ENCODE data around the gene IPO9.
"Not testable (repeated sequence)": the region's sequence is repeated elsewhere in the genome, so short reads cannot be mapped to it uniquely, and the experiment has no call there.

IPO9 gene

DNA sequence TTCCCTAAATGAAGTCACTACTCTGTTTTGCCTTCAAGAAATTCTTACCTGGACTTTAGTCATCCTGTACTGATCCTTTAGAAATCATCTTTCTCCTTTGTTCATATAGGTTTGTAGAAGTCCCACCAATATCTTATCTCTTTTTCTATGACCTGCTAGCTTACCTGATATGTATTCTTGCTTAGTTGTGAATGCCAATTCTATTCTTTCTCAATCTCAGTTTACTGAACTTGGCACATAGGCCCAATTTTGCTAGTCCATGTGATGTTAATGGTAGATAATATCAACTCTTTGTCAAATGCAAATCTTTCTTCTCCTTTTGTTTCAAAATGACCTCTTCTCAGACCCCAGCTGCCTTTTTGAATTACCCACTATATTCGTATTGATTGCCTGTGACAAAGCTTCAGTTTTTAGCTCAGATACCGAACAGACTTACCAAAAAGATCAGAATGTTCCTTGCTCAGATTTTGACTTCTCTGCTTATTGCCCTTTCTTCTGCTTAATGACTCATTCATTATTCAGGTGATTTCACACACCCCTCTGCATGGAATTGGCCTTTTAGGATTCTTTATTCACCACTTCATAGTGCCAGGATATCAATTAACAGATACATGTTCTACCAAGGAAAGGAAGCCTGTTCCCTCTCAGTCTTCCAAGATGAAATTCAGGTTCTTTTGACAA lies 20.6 kb downstream of the IPO9 start:
- DNase-seq: no peak

DNA sequence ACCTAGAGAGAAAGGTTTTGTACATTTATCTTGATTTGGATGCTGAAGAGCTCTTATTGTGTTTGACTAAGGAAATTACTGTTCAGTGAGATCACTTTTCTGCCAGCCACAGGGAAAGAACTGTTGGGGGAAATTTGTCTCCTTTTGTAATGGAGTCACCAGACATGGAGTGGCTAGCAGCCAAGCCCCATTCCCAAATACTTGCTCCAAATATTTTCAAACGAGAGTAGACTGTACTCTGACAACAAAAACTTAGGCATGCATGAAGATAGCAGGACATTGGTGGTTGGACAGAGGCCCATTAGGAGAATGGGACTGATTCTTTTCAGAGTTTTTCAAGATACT lies 21.1 kb downstream of the IPO9 start:
- no peak for DNase-seq

DNA sequence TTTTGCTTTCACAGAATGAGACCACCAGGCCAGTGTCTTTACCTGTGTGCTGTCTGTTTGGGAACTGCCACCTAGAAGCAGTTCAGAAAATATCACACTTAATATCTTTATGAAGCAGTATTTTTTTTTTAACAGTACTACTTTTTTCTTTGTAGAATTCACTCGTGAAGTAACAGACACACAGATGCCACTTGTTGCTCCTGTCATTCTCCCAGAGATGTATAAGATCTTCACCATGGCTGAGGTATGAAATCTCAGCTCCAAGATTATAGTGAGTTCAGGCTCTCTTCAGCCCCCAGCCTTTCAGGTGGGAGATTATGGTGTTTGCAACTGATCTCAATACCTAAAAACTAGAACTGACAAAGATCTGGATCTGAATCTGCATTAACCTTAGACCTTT lies 23.0 kb downstream of the IPO9 start:
- DNase-seq: no peak

GRCh38 chr1:201856722-201857121 lies 27.8 kb downstream of the IPO9 start:
- DNase-seq: not testable (repeated sequence)

DNA sequence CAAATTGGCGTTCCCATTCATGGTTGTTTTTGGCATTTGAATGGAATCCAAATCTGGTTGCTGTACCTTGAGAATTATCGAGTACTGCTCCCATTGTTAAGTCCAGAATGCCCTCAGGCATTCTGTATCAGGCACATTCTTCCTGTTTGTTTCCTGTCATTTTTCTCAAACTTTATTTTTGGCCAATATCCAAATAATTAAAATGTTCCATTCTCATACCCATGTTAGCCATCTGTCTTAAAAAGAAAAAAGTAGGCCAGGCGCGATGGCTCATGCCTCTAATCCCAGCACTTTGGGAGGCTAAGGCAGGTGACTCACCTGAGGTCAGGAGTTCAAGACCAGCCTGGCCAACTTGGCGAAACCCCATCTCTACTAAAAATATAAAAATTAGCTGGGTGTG lies 30.5 kb downstream of the IPO9 start:
- DNase-seq: no peak

DNA sequence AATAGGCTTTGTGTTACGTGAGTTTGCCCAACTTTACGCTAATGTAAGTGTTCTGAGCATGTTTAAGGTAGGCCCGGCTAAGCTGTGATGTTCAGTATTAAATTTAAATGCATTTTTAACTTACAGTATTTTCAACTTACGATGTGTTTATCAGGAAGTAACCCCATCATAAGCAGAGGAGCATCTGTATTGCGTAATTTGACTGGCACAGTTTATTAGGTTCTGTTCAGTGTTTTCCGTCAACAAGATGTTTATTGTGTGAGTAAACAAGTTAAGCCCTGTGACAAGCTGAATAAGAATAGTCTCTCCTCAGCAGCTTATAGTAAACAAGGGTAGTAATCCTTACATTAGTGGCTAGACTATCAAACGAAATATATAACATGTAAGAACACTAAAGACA lies 32.5 kb downstream of the IPO9 start:
- no peak for DNase-seq

DNA sequence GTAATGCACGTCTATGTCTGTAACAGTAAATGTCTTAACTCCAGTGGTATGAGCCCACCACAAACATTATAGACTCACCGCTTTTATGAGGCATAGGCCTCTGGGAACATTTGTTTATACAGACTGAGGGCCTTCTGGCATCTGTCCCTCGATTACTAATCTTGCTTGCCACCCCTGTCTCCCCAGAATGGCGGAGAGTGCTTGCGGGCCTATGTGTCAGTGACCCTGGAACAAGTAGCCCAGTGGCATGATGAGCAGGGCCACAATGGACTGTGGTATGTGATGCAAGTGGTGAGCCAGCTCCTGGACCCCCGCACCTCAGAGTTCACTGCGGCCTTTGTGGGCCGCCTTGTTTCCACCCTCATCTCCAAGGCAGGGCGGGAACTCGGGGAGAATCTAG lies 41.4 kb downstream of the IPO9 start:
- no peak for DNase-seq

- no peak for DNase-seq
These were observed 45.7 kb downstream of the IPO9 start for GRCh38 chr1:201874672-201875071.

DNA sequence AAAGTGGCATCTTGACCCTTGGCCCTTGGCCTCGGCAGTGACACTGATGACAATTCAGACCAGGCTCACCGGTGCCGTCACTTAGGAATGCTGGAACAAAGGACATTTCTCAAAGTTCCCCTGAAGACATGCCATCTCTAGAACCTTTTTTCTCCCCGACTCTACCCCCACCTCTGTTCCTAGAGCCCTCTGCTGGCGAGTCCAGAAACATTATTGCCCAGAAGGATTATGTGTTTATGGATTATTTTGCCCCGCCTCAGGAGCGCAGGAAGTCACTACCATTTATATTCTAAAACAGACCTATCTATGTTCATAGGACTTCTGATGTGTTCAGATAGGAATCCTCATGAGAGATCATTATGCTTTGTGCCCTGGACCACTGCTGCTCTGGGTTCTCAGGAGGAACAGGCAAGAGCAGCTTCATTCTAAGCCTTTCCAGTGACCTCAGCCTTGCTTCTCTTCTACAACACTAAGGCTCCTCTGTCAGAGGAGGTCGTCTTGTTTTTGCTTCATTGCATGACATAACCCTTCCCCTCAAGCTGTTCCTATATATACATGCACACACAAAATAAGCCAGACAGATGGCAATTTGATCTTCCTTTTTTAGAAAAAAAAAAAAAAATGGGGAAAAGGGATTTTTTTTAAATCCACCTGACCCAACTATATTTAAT lies 47.3 kb downstream of the IPO9 start:
- no peak for DNase-seq

DNA sequence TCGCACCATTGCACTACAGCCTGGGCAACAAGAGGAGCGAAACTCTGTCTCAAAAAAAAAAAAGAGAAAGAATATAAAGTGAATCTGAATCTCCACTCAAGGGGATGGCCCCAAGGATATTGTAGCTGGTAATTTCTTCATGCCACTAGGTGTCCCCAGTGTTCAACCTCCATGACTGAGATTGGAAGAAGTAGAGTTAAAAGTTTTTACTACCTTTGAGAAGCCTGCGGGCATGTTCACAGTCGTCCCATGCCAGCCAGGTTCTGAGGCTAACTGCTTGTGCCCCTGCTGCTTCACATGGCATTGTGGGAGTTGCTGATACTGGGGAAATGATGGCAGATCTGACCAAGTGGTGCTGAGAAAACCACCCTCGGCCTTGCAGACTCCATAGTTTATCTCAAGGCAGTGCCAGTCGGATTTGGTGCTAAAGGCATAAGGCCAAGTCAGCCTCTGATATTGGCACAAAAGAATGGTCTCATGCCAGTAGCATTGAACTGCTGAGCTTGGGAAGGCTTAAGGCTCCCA lies 49.0 kb downstream of the IPO9 start:
- no peak for DNase-seq

DNA sequence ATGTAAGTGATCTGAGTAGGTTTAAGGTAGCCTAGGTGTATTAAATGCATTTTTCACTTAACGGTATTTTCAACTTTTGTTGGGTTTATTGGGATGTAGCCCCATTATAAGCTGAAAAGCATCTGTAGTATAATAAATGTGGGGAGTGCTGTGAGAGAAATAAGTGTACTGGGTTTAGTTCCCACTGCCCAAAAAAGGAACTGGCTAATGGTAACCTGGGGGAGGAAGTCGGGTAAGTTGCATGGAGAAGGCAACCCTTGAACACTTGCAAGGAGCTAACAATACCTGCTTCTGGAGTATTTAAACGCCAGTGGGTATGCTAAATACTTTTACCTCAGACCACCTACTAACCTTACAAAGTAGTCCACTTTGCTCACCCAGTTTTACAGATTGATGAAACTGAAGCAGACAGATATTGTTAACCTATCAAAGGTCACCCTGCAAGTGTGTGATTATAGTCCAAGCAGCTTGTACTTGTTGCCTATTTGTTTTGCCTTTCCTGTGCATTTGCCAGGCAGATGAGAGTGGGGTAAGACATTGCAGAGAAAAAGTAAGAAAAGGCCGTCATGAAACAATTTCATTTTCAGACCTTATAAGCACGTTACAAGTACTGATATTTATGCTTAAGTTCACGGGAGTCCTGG lies 52.1 kb downstream of the IPO9 start:
- no peak for DNase-seq

- no peak for DNase-seq
These were observed 52.7 kb downstream of the IPO9 start for GRCh38 chr1:201881617-201882016.

DNA sequence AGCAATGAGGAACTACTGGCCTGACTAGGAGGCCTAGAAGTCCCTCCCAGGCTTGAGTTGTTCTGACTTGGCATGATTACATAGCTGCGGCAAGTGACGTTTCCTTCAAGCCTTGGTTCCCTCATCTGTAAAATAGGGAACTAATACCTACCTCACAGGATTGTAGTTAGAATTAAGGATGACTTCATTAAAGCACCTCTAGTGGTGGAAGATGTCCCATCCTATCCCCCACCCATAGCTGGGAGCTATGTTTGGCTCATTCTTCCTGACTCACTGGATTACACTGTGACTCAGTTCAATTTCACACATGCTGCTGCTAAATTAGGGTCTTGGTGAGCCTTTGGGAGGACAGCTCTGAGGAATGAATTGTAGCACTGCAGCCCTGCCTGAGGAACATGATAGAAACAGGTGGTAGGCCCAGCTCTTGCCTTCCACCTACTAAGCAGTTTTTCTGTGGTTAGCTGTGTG lies 53.7 kb downstream of the IPO9 start:
- no peak for DNase-seq

DNA sequence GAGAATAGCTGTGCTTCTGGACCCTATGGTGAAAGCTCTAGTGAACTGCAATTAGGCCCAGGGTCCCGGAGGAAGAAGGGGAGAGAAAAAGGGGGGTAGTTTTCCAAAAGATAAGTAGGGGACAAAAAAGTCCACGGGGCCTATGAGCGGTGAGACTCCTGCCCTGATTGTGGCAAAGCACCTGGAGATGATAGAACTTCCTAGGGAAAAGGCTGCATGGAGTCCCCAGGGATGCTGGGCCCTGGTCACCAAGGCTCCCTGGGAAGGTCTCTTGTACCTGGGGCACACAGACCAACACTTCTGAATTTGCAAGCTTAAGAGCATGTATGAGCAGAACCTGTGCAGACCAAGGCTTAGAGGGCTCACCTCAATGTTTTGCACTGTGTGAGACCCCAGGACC lies 54.3 kb downstream of the IPO9 start:
- DNase-seq: no peak

- no peak for DNase-seq
These were observed 54.8 kb downstream of the IPO9 start for GRCh38 chr1:201883786-201884185.

GRCh38 chr1:201884425-201884824 lies 55.5 kb downstream of the IPO9 start:
- DNase-seq: no peak

DNA sequence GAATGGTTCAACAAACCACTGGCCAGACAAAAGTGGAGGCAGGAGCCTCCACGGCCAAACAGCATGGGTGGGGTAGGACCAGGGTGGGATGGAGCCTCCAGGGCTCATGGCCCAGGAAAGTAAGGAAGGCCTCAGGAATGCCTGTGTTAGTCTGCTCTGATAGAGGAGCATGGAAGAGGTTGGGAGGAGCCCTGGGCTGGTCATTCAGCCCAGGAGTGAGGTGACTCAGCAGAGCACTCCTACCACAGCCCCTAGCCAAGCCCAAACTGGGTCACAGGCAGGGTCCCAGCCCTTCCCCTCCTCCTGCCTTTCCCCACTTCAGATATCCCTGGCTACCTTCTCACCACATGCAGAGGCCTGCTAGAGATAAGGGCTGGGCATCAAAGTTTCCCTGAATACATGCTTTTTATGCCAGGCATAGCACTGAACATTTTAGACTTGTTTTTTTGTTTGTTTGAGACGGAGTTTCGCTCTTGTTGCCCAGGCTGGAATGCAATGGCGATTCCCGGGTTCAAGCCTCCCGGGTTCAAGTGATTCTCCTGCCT lies 56.6 kb downstream of the IPO9 start:
- DNase-seq: no peak

DNA sequence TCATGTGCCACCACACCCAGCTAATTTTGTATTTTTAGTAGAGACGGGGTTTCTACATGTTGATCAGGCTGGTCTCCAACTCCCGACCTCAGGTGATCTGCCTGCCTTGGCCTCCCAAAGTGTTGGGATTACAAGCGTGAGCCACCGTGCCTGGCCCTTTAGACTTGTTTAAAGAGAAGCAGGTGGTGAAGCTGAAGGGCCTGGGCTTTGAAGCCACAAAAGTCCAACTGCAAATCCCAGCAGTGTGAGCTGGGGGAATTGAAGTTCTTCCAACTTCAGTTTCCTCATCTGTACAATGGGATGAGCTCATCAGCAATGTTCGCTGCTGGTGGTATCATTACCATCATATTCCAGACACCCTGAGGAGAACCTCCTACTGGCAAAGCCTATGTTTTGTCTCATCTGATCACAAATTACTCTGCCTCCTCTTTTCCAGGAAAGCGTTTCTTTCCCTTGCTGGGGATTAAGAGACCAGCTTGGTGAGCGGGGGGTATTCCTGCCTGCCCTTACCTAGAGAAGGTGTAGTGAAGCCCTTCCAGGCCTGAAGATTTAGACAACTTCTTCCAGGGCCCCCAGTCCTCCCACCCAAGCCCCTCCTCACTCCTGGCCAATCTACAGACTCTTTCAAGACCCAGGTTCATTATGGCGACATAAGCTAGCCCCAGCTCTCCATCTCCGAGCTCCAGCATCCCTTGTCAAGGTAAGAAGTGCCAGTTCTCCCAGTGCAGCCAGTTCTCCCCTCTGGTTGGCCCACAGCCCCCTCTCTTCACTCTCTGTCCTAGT lies 57.3 kb downstream of the IPO9 start:
- DNase-seq: no peak

DNA sequence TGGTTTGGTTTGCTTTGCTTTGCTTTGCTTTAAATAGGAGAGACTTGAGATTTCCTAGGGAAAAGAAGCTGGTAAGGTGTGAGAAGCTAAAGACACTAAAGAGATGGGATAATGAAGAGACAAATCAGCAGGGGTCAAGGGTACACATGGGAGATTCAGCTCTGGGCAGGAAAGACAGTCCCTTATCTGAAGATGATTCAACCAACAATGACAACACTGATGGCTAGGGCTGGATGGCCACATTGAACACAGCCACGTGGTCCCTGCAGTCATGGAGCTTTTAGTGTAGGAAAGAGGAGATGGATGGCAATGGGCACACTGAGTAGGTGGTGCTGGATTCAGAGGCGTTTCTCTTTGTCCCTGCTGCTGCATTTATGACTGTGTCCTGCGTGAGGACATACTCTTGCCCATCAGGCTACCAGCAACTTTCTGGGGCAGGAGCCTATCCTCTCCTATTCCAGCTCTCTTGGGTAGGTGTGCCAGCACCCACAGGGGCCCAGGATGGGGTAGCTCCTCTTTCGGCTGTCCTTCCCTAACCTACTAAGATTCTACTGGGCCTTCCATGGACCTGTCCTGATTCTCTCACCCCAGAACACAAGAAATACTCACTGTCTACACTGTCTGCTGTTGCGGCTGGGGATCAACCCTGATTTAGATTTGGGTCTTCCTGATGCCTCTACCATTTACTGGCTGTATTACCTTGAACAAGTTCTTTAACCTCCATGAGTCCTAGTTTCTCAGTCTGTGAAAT lies 58.3 kb downstream of the IPO9 start:
- DNase-seq: no peak

GRCh38 chr1:201888282-201889089 lies 59.5 kb downstream of the IPO9 start, which contains the start of gene SHISA4:
SHISA4 (plus strand) TSS chr1:201888898; CDS start chr1:201888995, 97 bp downstream.
- peak; percentile 23 for DNase-seq

Data from CD4-positive, alpha-beta T cell treated with Interleukin-6 for 4 hours (primary cell).